GM13977 (cell line): ENCODE results near the gene UGT1A6.

Experiments
- DNase-seq: peaks from one replicate; pipeline ENCODE4 v3.0.0; 2012; ENCODE audit warnings: low spot score
- CTCF ChIP-seq: IDR thresholded peaks from 2 replicates; pipeline ENCODE4 v1.5.1; 2012; ENCODE audit warnings: mild to moderate bottlenecking, control low read depth; ENCODE audit not compliant: insufficient read depth; ENCODE audit errors: extremely low read depth, missing control alignments
- in situ Hi-C: fragments of 300-500 bp; cut with MboI; formaldehyde crosslinking; loops from one replicate; pipeline ENCODE4 v1.12.0; 2022; ENCODE audit warnings: low sequenced_read_pairs, low pct_unique_long_range_greater_than_20kb, mixed read lengths, inconsistent platforms; ENCODE audit not compliant: unreplicated experiment

Gene UGT1A6

GRCh38 chr2:233764264-233764663 lies 71.6 kb downstream of the UGT1A6 start:
- no peak for DNase-seq
- no peak for TF ChIP-seq CTCF
- in situ Hi-C loops = no loop called here

DNA sequence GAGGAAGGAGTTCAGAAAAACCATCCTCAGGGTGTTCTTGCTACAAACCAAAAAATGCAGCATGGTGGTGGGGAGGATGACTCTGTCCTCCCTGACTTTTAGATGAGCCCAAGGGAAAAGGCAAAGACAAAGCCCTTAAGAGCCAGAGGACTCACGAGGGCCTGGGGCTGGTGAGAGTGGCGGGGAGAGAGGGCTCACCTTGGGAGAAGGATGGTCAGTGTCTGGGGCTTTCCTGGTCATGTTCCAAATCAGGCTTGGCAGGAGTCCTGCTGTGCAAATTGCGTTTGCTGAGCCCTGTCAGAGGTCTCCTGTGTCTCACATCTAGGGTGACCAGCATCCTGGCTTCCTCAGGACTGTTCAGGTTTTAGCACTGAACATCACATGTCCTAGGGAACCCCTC lies 72.1 kb downstream of the UGT1A6 start:
- TF ChIP-seq CTCF = no peak
- DNase-seq = no peak
- in situ Hi-C loops = no loop called here

DNA sequence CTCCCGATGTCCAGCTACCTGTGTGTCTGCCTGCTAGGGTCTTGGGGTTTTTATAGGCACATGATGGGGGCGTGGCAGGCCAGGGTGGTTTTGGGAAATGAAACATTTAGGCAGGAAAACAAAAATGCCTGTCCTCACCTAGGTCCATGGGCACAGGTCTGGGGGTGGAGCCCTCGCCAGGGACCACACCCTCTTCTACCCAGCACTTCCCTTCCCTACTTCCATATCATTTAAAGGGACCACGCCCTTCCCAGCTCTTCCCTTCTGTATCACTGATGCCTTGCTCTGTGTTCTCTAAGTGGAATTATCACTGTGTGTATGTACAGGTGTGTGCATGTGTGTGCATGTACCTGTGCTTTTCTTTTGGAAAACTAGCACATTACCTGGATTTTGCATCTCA lies 73.7 kb downstream of the UGT1A6 start:
- TF ChIP-seq CTCF = no peak

GRCh38 chr2:233768076-233768475 lies 75.4 kb downstream of the UGT1A6 start:
- in situ Hi-C loops = no loop called here
- TF ChIP-seq CTCF = no peak
- no peak for DNase-seq

More for the DNA sequence above, 73.7 kb downstream of the UGT1A6 start:
- no peak for DNase-seq
- in situ Hi-C loops = no loop called here

DNA sequence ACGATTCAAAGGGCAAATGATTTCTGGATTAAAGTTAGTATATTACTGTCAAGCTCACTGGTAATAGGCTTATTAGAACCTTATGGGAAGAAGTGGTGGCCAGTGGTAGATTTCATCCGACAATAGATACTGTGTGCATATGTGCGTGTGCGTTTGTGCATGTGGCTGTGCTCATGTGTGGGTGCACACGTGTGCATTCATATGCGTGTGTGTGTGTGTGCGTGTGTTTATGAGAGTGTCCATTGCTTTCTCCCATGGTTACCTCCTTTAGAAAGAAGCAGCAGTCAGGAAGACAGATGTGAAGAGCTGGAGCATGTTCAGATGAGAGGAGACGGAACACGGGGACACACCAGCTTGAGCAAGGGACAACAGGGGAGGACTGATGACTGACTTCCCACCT lies 76.6 kb downstream of the UGT1A6 start:
- in situ Hi-C loops = no loop called here

DNA sequence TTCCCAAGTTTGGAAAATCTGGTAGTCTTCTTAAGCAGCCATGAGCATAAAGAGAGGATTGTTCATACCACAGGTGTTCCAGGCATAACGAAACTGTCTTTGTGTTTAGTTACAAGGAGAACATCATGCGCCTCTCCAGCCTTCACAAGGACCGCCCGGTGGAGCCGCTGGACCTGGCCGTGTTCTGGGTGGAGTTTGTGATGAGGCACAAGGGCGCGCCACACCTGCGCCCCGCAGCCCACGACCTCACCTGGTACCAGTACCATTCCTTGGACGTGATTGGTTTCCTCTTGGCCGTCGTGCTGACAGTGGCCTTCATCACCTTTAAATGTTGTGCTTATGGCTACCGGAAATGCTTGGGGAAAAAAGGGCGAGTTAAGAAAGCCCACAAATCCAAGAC lies 79.5 kb downstream of the UGT1A6 start:
- no peak for DNase-seq
- no peak for TF ChIP-seq CTCF
- in situ Hi-C loops = no loop called here

More for the DNA sequence above, 76.6 kb downstream of the UGT1A6 start:
- no peak for TF ChIP-seq CTCF
- no peak for DNase-seq

- in situ Hi-C loops = no loop called here
- TF ChIP-seq CTCF = no peak
- DNase-seq = no peak
These were observed 79.9 kb downstream of the UGT1A6 start for GRCh38 chr2:233772583-233772982.
